Transverse colon (tissue), 3 donors: ENCODE measurements around the gene IL17RE.

ENCODE experiments used
- CTCF ChIP-seq, 5 experiments: fragments of 200-600 bp in 3 of 5; fragments of 450-650 bp in 2 of 5; sonication (generic) in 3 of 5; IDR thresholded peaks; 1 replicate in 2 of 5; 2 replicates in 3 of 5; pipeline ENCODE4 v1.5.1; 2016 to 2017; ENCODE audit warnings: antibody characterized with exemption in 5 of 5, inconsistent platforms in 3 of 5, mild to moderate bottlenecking in 2 of 5, moderate library complexity in 1 of 5
- POLR2A ChIP-seq: fragments of 450-650 bp; IDR thresholded peaks from one replicate; pipeline ENCODE4 v1.6.1; 2016; ENCODE audit warnings: antibody characterized with exemption, mild to moderate bottlenecking, moderate library complexity

GRCh38 chr3:9887480-9887879 is 15.2 kb upstream of the IL17RE start:
- TF ChIP-seq CTCF (IDR thresholded peaks at IDR 0.05) (no peak), POLR2A (no peak)
